Stomach smooth muscle (tissue), 2 donors: Measurements from ENCODE around the gene UBXN10.

Experiments
- H3K27ac ChIP-seq: one replicate; pipeline ENCODE4 v1.7.0; 2013; ENCODE audit warnings: mild to moderate bottlenecking, low read length, inconsistent platforms
- H3K27me3 ChIP-seq, 2 donors: one replicate each; pipeline ENCODE4 v1.7.0; 2013; ENCODE audit warnings: low read length in 2 of 2; ENCODE audit not compliant: insufficient read depth in 2 of 2, control insufficient read depth in 1 of 2
- H3K36me3 ChIP-seq, 2 donors: one replicate each; pipeline ENCODE4 v1.7.0; 2013; ENCODE audit warnings: low read length in 2 of 2; ENCODE audit not compliant: control insufficient read depth in 2 of 2, insufficient read depth in 2 of 2
- H3K4me1 ChIP-seq: one replicate; pipeline ENCODE4 v1.7.0; 2013; ENCODE audit warnings: low read length; ENCODE audit not compliant: control insufficient read depth, insufficient read depth
- H3K4me3 ChIP-seq, 2 donors: one replicate each; pipeline ENCODE4 v1.7.0; 2013; ENCODE audit warnings: low read length in 2 of 2
- H3K9ac ChIP-seq, 2 donors: one replicate each; pipeline ENCODE4 v1.7.0; 2013; ENCODE audit warnings: low read length in 2 of 2, mild to moderate bottlenecking in 1 of 2
- H3K9me3 ChIP-seq, 2 donors: one replicate each; pipeline ENCODE4 v1.7.0; 2013; ENCODE audit warnings: low read length in 2 of 2; ENCODE audit not compliant: control insufficient read depth in 2 of 2
- donor health status: healthy.
- donor health status: Pancreatic carcinoma.

Gene UBXN10

GRCh38 chr1:20152599-20152930, 33.3 kb upstream of the UBXN10 start:
- H3K36me3 ChIP-seq: no peaks in the 10 kb centered on the region
- peak overlapping the region; percentile 28 to 29 for H3K9ac ChIP-seq
- no peaks in the 10 kb centered on the region for H3K9me3 ChIP-seq
- peak overlapping the region in 1 of 2 donors; percentile 74 for H3K4me3 ChIP-seq
- peaks cover 10% of the 10 kb centered on the region for H3K4me1 ChIP-seq
- H3K27ac ChIP-seq: no peak overlapping the region
- no peaks in the 10 kb centered on the region for H3K27me3 ChIP-seq

GRCh38 chr1:20153000-20153418, 32.9 kb upstream of the UBXN10 start:
- H3K27me3 ChIP-seq: no peaks in the 10 kb centered on the region
- H3K4me3 ChIP-seq: no peak overlapping the region
- H3K4me1 ChIP-seq: peaks cover 10% of the 10 kb centered on the region
- H3K9ac ChIP-seq: peak overlapping the region; percentile 28 to 29
- H3K9me3 ChIP-seq: no peaks in the 10 kb centered on the region
- no peak overlapping the region for H3K27ac ChIP-seq
- H3K36me3 ChIP-seq: no peaks in the 10 kb centered on the region

GRCh38 chr1:20154301-20154831, 31.5 kb upstream of the UBXN10 start:
- H3K4me1 ChIP-seq: peaks cover 10% of the 10 kb centered on the region
- H3K9ac ChIP-seq: peak overlapping the region in 1 of 2 donors; percentile 13
- no peaks in the 10 kb centered on the region for H3K27me3 ChIP-seq
- peak overlapping the region; percentile 40 to 49 for H3K4me3 ChIP-seq
- peaks cover 0 to 1% of the 10 kb centered on the region in 2 donors for H3K9me3 ChIP-seq
- no peak overlapping the region for H3K27ac ChIP-seq
- no peaks in the 10 kb centered on the region for H3K36me3 ChIP-seq

- Histone ChIP-seq H3K4me1 (no peaks in the 10 kb centered on the region), H3K9me3 (peaks cover 6 to 15% of the 10 kb centered on the region in 2 donors), H3K27me3 (no peaks in the 10 kb centered on the region), H3K4me3 (no peak overlapping the region), H3K27ac (no peak overlapping the region), H3K36me3 (peaks cover 0 to 2% of the 10 kb centered on the region in 2 donors), H3K9ac (no peak overlapping the region)
These were observed 27.4 kb upstream of the UBXN10 start for GRCh38 chr1:20158358-20159070.

- Histone ChIP-seq H3K27me3 (no peaks in the 10 kb centered on the region), H3K9me3 (peaks cover 6 to 15% of the 10 kb centered on the region in 2 donors), H3K9ac (no peak overlapping the region), H3K27ac (no peak overlapping the region), H3K36me3 (peaks cover 0 to 2% of the 10 kb centered on the region in 2 donors), H3K4me1 (no peaks in the 10 kb centered on the region), H3K4me3 (no peak overlapping the region)
These were observed 25.9 kb upstream of the UBXN10 start for GRCh38 chr1:20160034-20160433.

- Histone ChIP-seq H3K9me3 (peaks cover 6 to 10% of the 10 kb centered on the region in 2 donors), H3K9ac (no peak overlapping the region), H3K4me3 (no peak overlapping the region), H3K27me3 (peaks cover 0 to 2% of the 10 kb centered on the region in 2 donors), H3K27ac (no peak overlapping the region), H3K36me3 (peaks cover 0 to 2% of the 10 kb centered on the region in 2 donors), H3K4me1 (peaks cover 10% of the 10 kb centered on the region)
These were observed 21.1 kb upstream of the UBXN10 start for GRCh38 chr1:20164694-20165202.

- H3K36me3 ChIP-seq: peaks cover 0 to 2% of the 10 kb centered on the region in 2 donors
- peak overlapping the region; percentile 24 for H3K27ac ChIP-seq
- H3K27me3 ChIP-seq: peaks cover 0 to 2% of the 10 kb centered on the region in 2 donors
- no peak overlapping the region for H3K4me3 ChIP-seq
- peaks cover 10% of the 10 kb centered on the region for H3K4me1 ChIP-seq
- H3K9me3 ChIP-seq: peaks cover under 1 to 4% of the 10 kb centered on the region in 2 donors
- H3K9ac ChIP-seq: no peak overlapping the region
These were observed 20.4 kb upstream of the UBXN10 start for GRCh38 chr1:20165522-20165951.

- Histone ChIP-seq H3K27me3 (peaks cover 0 to 2% of the 10 kb centered on the region in 2 donors), H3K4me1 (peaks cover 10% of the 10 kb centered on the region), H3K27ac (peak overlapping the region; percentile 24), H3K9me3 (peaks cover 0 to 4% of the 10 kb centered on the region in 2 donors), H3K4me3 (no peak overlapping the region), H3K9ac (no peak overlapping the region), H3K36me3 (no peaks in the 10 kb centered on the region)
These were observed 19.8 kb upstream of the UBXN10 start for GRCh38 chr1:20166051-20166450.

GRCh38 chr1:20167126-20167525, 18.8 kb upstream of the UBXN10 start:
- no peak overlapping the region for H3K9ac ChIP-seq
- peaks cover 0 to 2% of the 10 kb centered on the region in 2 donors for H3K27me3 ChIP-seq
- H3K36me3 ChIP-seq: no peaks in the 10 kb centered on the region
- H3K4me3 ChIP-seq: no peak overlapping the region
- H3K27ac ChIP-seq: peak overlapping the region; percentile 24
- H3K9me3 ChIP-seq: no peaks in the 10 kb centered on the region
- peaks cover 10% of the 10 kb centered on the region for H3K4me1 ChIP-seq

GRCh38 chr1:20168564-20169491, 17.1 kb upstream of the UBXN10 start:
- peaks cover 10% of the 10 kb centered on the region for H3K4me1 ChIP-seq
- H3K36me3 ChIP-seq: no peaks in the 10 kb centered on the region
- H3K27ac ChIP-seq: no peak overlapping the region
- H3K4me3 ChIP-seq: no peak overlapping the region
- no peak overlapping the region for H3K9ac ChIP-seq
- H3K9me3 ChIP-seq: no peaks in the 10 kb centered on the region
- H3K27me3 ChIP-seq: peaks cover 0 to 2% of the 10 kb centered on the region in 2 donors
